Activated CD8-positive, alpha-beta T cell treated with anti-CD3 and anti-CD28 coated beads for 36 hours (primary cell): ENCODE data around the gene SHISA8. TPM values are rescaled to one million over a fixed set of nuclear protein-coding genes. Genes with fewer than 3 reads are reported as not detected.
A peak's percentile ranks its signal among the peaks of the same experiment; 100 is the strongest.

Source experiments
- ATAC-seq: fragments of 200-7000 bp; cut with Tn5 transposase; one replicate; pipeline ENCODE4 v1.10.0; 2021; ENCODE audit warnings: mild to moderate bottlenecking, moderate library complexity
- CTCF ChIA-PET: fragments of 350-600 bp; sonication (Branson Sonifier 250); formaldehyde crosslinking; loops from one replicate; lab custom pipeline; 2021; ENCODE audit warnings: antibody characterized with exemption; lab: Charles Lee
- POLR2A ChIA-PET: fragments of 350-600 bp; sonication (Branson Sonifier 250); formaldehyde crosslinking; loops from one replicate; lab custom pipeline; 2021; ENCODE audit warnings: antibody characterized with exemption; lab: Charles Lee
- DNase-seq: peaks from one replicate; pipeline ENCODE4 v3.0.0-alpha.2; 2020
- H3K27ac Mint-ChIP-seq: one replicate; pipeline ENCODE4 v1.8.0; 2021; ENCODE audit warnings: mild to moderate bottlenecking, mixed read lengths
- H3K27me3 Mint-ChIP-seq: one replicate; pipeline ENCODE4 v1.8.0; 2021; ENCODE audit warnings: mixed read lengths
- H3K36me3 Mint-ChIP-seq: one replicate; pipeline ENCODE4 v1.8.0; 2021; ENCODE audit warnings: low read depth, mixed read lengths
- H3K4me1 Mint-ChIP-seq: one replicate; pipeline ENCODE4 v1.8.0; 2021; ENCODE audit warnings: low read depth, mixed read lengths
- H3K4me3 Mint-ChIP-seq: one replicate; pipeline ENCODE4 v1.8.0; 2021; ENCODE audit warnings: mild to moderate bottlenecking, moderate library complexity, mixed read lengths
- H3K9me3 Mint-ChIP-seq: one replicate; pipeline ENCODE4 v1.8.0; 2021; ENCODE audit warnings: mixed read lengths
- intact Hi-C: fragments of 100-400 bp; cut with micrococcal nuclease; formaldehyde crosslinking; loops from one replicate; pipeline ENCODE4 v1.10.0; 2022
- total RNA-seq, 2 experiments: library from RNA; stranded (reverse); gene quantifications; one replicate each; pipeline ENCODE4 v1.2.3, GENCODE V29; 2021
- TF ChIP-seq, protein P1 (sequence below): fragments of 200-600 bp; IDR thresholded peaks from one replicate; pipeline ENCODE4 v1.8.0; 2022; ENCODE audit warnings: antibody characterized with exemption, mild to moderate bottlenecking

SHISA8 gene
- total RNA-seq, 2 experiments from 2014 or later = 2.3 to 2.7 TPM

- H3K27me3 Mint-ChIP-seq = peaks cover 44% of the 10 kb centered on the region
- no peak for DNase-seq
- H3K27ac Mint-ChIP-seq = no peak overlapping the region
- no peaks in the 10 kb centered on the region for H3K36me3 Mint-ChIP-seq
- no peaks in the 10 kb centered on the region for H3K9me3 Mint-ChIP-seq
- ATAC-seq = no peak
- intact Hi-C loops = no loop called here
- POLR2A ChIA-PET = interaction anchor here (0.6 to 1.4 kb wide), 4 partner anchors 10 to 75 kb away, joined by 3 to 5 read pairs (median 3); partner anchors contain the start of gene TNFRSF13C
- TF ChIP-seq, protein P1, sequence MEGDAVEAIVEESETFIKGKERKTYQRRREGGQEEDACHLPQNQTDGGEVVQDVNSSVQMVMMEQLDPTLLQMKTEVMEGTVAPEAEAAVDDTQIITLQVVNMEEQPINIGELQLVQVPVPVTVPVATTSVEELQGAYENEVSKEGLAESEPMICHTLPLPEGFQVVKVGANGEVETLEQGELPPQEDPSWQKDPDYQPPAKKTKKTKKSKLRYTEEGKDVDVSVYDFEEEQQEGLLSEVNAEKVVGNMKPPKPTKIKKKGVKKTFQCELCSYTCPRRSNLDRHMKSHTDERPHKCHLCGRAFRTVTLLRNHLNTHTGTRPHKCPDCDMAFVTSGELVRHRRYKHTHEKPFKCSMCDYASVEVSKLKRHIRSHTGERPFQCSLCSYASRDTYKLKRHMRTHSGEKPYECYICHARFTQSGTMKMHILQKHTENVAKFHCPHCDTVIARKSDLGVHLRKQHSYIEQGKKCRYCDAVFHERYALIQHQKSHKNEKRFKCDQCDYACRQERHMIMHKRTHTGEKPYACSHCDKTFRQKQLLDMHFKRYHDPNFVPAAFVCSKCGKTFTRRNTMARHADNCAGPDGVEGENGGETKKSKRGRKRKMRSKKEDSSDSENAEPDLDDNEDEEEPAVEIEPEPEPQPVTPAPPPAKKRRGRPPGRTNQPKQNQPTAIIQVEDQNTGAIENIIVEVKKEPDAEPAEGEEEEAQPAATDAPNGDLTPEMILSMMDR = no peak
- H3K4me3 Mint-ChIP-seq = peak overlapping the region; percentile 36
- CTCF ChIA-PET = interaction anchor here (0.7 to 2.9 kb wide), 5 partner anchors 8 to 53 kb away, joined by 3 to 14 read pairs (median 3); partner anchors contain the start of genes CENPM and TNFRSF13C
- H3K4me1 Mint-ChIP-seq = peaks cover 24% of the 10 kb centered on the region
Observed at GRCh38 chr22:41915786-41916493, 1.1 kb upstream of the SHISA8 start.

- H3K4me1 Mint-ChIP-seq = peaks cover 22% of the 10 kb centered on the region
- DNase-seq = no peak
- ChIA-PET CTCF (interaction anchor here (0.9 kb wide), 1 partner anchor 51 kb away, joined by 3 read pairs; no protein-coding TSS in a partner anchor), POLR2A (interaction anchor here (1.0 to 1.9 kb wide), 4 partner anchors 9 to 82 kb away, joined by 3 to 5 read pairs (median 4); partner anchors contain the start of gene SREBF2)
- no peak overlapping the region for H3K27ac Mint-ChIP-seq
- no peaks in the 10 kb centered on the region for H3K36me3 Mint-ChIP-seq
- H3K4me3 Mint-ChIP-seq = no peak overlapping the region
- H3K27me3 Mint-ChIP-seq = peaks cover 46% of the 10 kb centered on the region
- intact Hi-C loops = no loop called here
- no peak for ATAC-seq
- TF ChIP-seq, protein P1 = no peak
- H3K9me3 Mint-ChIP-seq = no peaks in the 10 kb centered on the region
Observed at GRCh38 chr22:41914611-41915034, 251 bp downstream of the SHISA8 start.

GRCh38 chr22:41913842-41914534, 886 bp downstream of the SHISA8 start:
- CTCF ChIA-PET = interaction anchor here (0.9 to 1.7 kb wide), 2 partner anchors 12 to 51 kb away, joined by 3 to 6 read pairs; no protein-coding TSS in a partner anchor
- TF ChIP-seq, protein P1 = no peak
- H3K4me1 Mint-ChIP-seq = peaks cover 23% of the 10 kb centered on the region
- ATAC-seq (no peak), DNase-seq (no peak)
- H3K36me3 Mint-ChIP-seq = no peaks in the 10 kb centered on the region
- no peak overlapping the region for H3K27ac Mint-ChIP-seq
- intact Hi-C loops = no loop called here
- peaks cover 50% of the 10 kb centered on the region for H3K27me3 Mint-ChIP-seq
- H3K4me3 Mint-ChIP-seq = no peak overlapping the region
- no peaks in the 10 kb centered on the region for H3K9me3 Mint-ChIP-seq
- POLR2A ChIA-PET = interaction anchor here (1.0 to 1.9 kb wide), 6 partner anchors 10 to 81 kb away, joined by 3 to 5 read pairs (median 3); partner anchors contain the start of gene SREBF2

DNA sequence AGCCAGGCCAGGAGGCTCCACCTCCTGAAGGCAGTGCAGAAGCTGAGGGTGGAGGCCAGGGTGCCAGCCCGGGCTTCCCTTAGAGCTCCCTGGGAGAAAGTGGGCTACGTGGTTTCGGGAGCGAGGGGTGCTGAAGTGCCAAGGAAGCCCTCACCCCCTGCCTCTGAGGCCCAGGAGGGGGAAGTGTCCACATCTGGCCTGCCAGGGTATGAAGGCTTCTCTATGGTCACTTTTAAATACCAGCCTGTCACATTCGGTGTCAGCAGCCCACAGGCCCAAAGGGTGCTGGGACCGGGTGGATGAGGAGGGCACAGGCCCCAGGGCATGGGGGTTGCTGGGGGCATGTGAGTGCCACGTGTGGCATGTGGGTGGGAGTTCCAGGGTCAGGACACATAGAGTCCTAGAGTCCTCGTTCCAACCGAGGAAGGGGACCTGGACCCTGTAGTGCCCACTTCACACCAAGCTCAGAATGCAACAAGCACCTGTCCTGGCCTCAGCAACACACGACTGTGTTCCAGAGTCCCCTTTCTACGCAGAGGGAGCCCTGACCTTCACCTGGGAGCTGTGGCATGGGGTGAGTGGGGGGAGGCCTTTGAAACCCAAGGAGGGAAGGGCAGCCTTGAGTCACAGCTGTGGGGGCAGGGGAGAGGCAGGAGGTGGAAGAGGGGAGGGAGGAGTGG, 1.7 kb downstream of the SHISA8 start:
- ATAC-seq = no peak
- Mint-ChIP-seq H3K27me3 (peaks cover 50% of the 10 kb centered on the region), H3K4me3 (peak overlapping the region; percentile 55), H3K4me1 (peaks cover 28% of the 10 kb centered on the region), H3K27ac (no peak overlapping the region), H3K9me3 (no peaks in the 10 kb centered on the region), H3K36me3 (no peaks in the 10 kb centered on the region)
- POLR2A ChIA-PET = interaction anchor here (0.7 to 1.9 kb wide), 8 partner anchors 10 to 113 kb away, joined by 3 to 5 read pairs (median 3); partner anchors contain the start of gene CCDC134
- intact Hi-C loops = no loop called here
- CTCF ChIA-PET = interaction anchor here (1.6 to 2.3 kb wide), 3 partner anchors 13 to 55 kb away, joined by 3 to 7 read pairs (median 6); no protein-coding TSS in a partner anchor
- peak; percentile 49 for DNase-seq
- TF ChIP-seq, protein P1 = no peak
